GM15510 (cell line): ENCODE measurements around the gene CTSA.

Experiments
- POLR2A ChIP-seq: IDR thresholded peaks from 3 replicates; pipeline ENCODE4 v1.6.1; 2011; ENCODE audit warnings: borderline replicate concordance; ENCODE audit not compliant: insufficient read length; ENCODE audit errors: extremely low read depth

Gene CTSA

DNA sequence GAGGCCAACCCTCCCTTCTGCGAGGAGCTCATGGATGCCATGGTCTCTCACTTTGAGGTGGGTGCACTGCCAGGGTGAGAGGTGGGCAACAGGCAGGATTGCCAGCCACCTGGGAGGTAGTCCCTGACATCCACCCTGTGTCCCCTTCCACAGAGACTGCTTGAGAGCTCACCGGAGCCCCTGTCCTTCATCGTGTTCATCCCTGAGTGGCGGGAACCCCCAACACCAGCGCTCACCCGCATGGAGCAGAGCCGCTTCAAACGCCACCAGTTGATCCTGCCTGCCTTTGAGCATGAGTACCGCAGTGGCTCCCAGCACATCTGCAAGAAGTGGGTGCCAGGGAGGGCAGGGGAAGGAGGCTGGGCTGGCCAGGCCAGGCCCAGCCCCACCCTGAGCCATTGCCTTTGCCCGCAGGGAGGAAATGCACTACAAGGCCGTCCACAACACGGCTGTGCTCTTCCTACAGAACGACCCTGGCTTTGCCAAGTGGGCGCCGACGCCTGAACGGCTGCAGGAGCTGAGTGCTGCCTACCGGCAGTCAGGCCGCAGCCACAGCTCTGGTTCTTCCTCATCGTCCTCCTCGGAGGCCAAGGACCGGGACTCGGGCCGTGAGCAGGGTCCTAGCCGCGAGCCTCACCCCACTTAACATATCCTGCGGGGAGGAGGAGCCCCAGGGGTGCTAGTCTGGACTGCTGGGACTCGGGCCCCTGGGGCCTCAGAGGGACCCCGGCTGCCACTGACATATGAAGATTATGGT is 56.2 kb downstream of the CTSA start:
- TF ChIP-seq POLR2A = no peak

DNA sequence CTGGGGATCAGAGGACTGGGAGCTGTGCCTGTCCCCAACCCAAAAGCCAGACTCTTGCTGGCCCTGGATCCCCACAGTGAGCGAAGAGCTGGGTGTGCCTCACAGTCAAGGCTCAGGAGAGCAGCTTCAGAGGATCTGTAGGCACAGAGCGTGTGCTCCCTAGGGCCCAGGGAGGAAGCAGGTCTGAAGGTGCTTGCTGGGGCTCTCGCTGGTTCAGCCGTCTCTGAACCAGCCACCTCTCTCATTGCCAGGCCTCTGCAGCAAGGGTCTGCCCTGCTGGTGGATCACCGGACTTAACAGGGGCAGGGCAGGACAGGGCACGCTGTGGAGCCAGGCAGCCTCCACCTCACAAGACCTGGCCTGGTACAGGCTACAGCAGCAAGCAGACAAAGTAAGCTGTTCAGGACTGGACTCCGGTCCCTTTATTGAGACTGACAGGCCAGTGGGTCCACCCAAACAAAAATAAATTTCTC is 57.2 kb downstream of the CTSA start:
- no peak for TF ChIP-seq POLR2A
